ENCODE results near the gene PDE6C.

Gene PDE6C

GRCh38 chr10:93594518-93594917 is 17.8 kb upstream of the PDE6C start:
- DNase-seq (ENCODE audit: low read depth): no peak

GRCh38 chr10:93595378-93596161 is 16.8 kb upstream of the PDE6C start:
- no peak for DNase-seq (ENCODE audit: low read depth)

- DNase-seq (ENCODE audit: low read depth): no peak
Observed at GRCh38 chr10:93596539-93596938, 15.8 kb upstream of the PDE6C start.

- DNase-seq (ENCODE audit: low read depth): no peak
Observed at GRCh38 chr10:93597075-93597599, 15.2 kb upstream of the PDE6C start.

- DNase-seq (ENCODE audit: low read depth): peak; percentile 51
Observed at GRCh38 chr10:93598157-93598556, 14.2 kb upstream of the PDE6C start.

GRCh38 chr10:93599335-93599734 is 13.0 kb upstream of the PDE6C start:
- no peak for DNase-seq (ENCODE audit: low read depth)

GRCh38 chr10:93599778-93600177 is 12.6 kb upstream of the PDE6C start:
- DNase-seq (ENCODE audit: low read depth): no peak

GRCh38 chr10:93600446-93601145 is 11.7 kb upstream of the PDE6C start:
- peak; percentile 49 for DNase-seq (ENCODE audit: low read depth)

GRCh38 chr10:93601146-93601773 is 11.1 kb upstream of the PDE6C start, which contains the start of gene RBP4:
RBP4 (minus strand) TSS chr10:93601235; CDS start chr10:93601028, 207 bp downstream.
- DNase-seq (ENCODE audit: low read depth): no peak

GRCh38 chr10:93601774-93602162 is 10.6 kb upstream of the PDE6C start:
- DNase-seq (ENCODE audit: low read depth): no peak

- DNase-seq (ENCODE audit: low read depth): no peak
Observed at GRCh38 chr10:93603023-93603422, 9.3 kb upstream of the PDE6C start.

GRCh38 chr10:93604146-93604545 is 8.2 kb upstream of the PDE6C start:
- no peak for DNase-seq (ENCODE audit: low read depth)

GRCh38 chr10:93608421-93608820 is 3.9 kb upstream of the PDE6C start:
- no peak for DNase-seq (ENCODE audit: low read depth)

GRCh38 chr10:93613126-93613525 is 789 bp downstream of the PDE6C start:
- DNase-seq (ENCODE audit: low read depth): no peak

- no peak for DNase-seq (ENCODE audit: low read depth)
Observed at GRCh38 chr10:93614101-93614825, 1.9 kb downstream of the PDE6C start.

- no peak for DNase-seq (ENCODE audit: low read depth)
Observed at GRCh38 chr10:93615576-93616235, 3.4 kb downstream of the PDE6C start.

GRCh38 chr10:93620925-93621324 is 8.6 kb downstream of the PDE6C start:
- no peak for DNase-seq (ENCODE audit: low read depth)

- no peak for DNase-seq (ENCODE audit: low read depth)
Observed at GRCh38 chr10:93622942-93623341, 10.6 kb downstream of the PDE6C start.

- no peak for DNase-seq (ENCODE audit: low read depth)
Observed at GRCh38 chr10:93628858-93629257, 16.5 kb downstream of the PDE6C start.

- DNase-seq (ENCODE audit: low read depth): no peak
Observed at GRCh38 chr10:93629647-93630305, 17.4 kb downstream of the PDE6C start.
